K562 (cell line): ENCODE measurements around the gene TMED8. TPM values are rescaled to one million over a fixed set of nuclear protein-coding genes. Genes with fewer than 3 reads are reported as not detected.

Experiments
- ATAC-seq: fragments of 200-7000 bp; cut with Tn5 transposase; 3 replicates; pipeline ENCODE4 v1.9.1; 2020; ENCODE audit warnings: moderate library complexity
- BruUV-seq: library from RNA; stranded (reverse); fragments of 400-500 nt; replicated peaks from 2 replicates; lab custom pipeline; 2021; lab: Mats Ljungman, UMichigan
- CTCF ChIA-PET: fragments of 300-600 bp; formaldehyde crosslinking; extraction: SDS; loops from one replicate; lab custom pipeline; 2021; ENCODE audit warnings: low intra/inter-chr PET ratio; lab: Yijun Ruan, JAX
- POLR2A ChIA-PET: fragments of 300-600, 350-650 bp; sonication (Branson Sonifier 250); formaldehyde crosslinking; extraction: SDS; loops from one replicate; lab custom pipeline; 2021; ENCODE audit warnings: antibody characterized with exemption, inconsistent platforms; lab: Yijun Ruan, JAX
- DNase-seq, 4 experiments: peaks; one replicate each; pipeline versions ENCODE4 v3.0.0 to v3.0.0-alpha.2; 2011 to 2018; ENCODE audit warnings: low spot score in 3 of 4, mixed read lengths in 3 of 4; ENCODE audit errors: extremely low read depth in 1 of 4
- FAIRE-seq: peaks from 2 replicates; lab custom pipeline; 2011; peaks lifted over from hg19 to GRCh38; lab: Jason Lieb, UNC
- H2AFZ ChIP-seq: 2 replicates; pipeline ENCODE4 v1.6.0; 2011; ENCODE audit warnings: low read depth, low read length, control low read depth, inconsistent platforms
- H3K27ac ChIP-seq: fragments of 200-600 bp; 3 replicates; pipeline ENCODE4 v1.8.0; 2011; ENCODE audit warnings: low read depth, mild to moderate bottlenecking, control low read depth, inconsistent platforms, low read length, moderate library complexity, mixed read lengths; ENCODE audit errors: extremely low read depth
- H3K27me3 ChIP-seq, 2 experiments: fragments of 300-600 bp in 1 of 2; 2 replicates in 1 of 2; 3 replicates in 1 of 2; pipeline versions ENCODE4 v1.6.0 to v1.8.0; 2011; ENCODE audit warnings: inconsistent platforms in 2 of 2, low read length in 2 of 2, mild to moderate bottlenecking in 1 of 2, mixed read lengths in 1 of 2, moderate library complexity in 1 of 2; ENCODE audit not compliant: control insufficient read depth in 2 of 2, insufficient read depth in 2 of 2
- H3K36me3 ChIP-seq: fragments of 300-600 bp; 3 replicates; pipeline ENCODE4 v1.8.0; 2011; ENCODE audit warnings: mild to moderate bottlenecking, low read length, inconsistent platforms; ENCODE audit not compliant: control insufficient read depth, insufficient read depth
- H3K4me1 ChIP-seq, 2 experiments: fragments of 200-600 bp in 1 of 2; replicated peaks in 1 of 2; 2 replicates in 1 of 2; 3 replicates in 1 of 2; pipeline versions ENCODE4 v1.5.1 to v1.8.0; 2011; ENCODE audit warnings: inconsistent platforms in 2 of 2, low read length in 2 of 2, mild to moderate bottlenecking in 1 of 2, mixed read lengths in 1 of 2, moderate library complexity in 1 of 2; ENCODE audit not compliant: control insufficient read depth in 2 of 2, insufficient read depth in 2 of 2
- H3K4me2 ChIP-seq: 2 replicates; pipeline ENCODE4 v1.6.1; 2011; ENCODE audit warnings: low read length, control low read depth, inconsistent platforms, mixed read lengths; ENCODE audit not compliant: insufficient read depth
- H3K4me3 ChIP-seq: fragments of 200-600 bp; sonication (generic), shearing (Covaris generic); 2 replicates; pipeline ENCODE4 v1.5.1; 2016; ENCODE audit warnings: control low read depth, inconsistent platforms
- H3K79me2 ChIP-seq: fragments of 200-600 bp; 3 replicates; pipeline ENCODE4 v1.8.0; 2011; ENCODE audit warnings: low read length, inconsistent platforms; ENCODE audit not compliant: control insufficient read depth, insufficient read depth
- H3K9ac ChIP-seq, 2 experiments: 2 replicates each; pipeline versions ENCODE4 v1.6.0 to v1.6.1; 2011; ENCODE audit warnings: low read depth in 2 of 2, low read length in 2 of 2, control low read depth in 1 of 2, inconsistent platforms in 1 of 2, mild to moderate bottlenecking in 1 of 2, mixed read lengths in 1 of 2; ENCODE audit not compliant: insufficient read depth in 1 of 2
- H3K9me1 ChIP-seq: one replicate; pipeline ENCODE4 v1.6.0; 2011; ENCODE audit warnings: inconsistent platforms, mild to moderate bottlenecking, low read length, moderate library complexity; ENCODE audit not compliant: control insufficient read depth, insufficient read depth
- H3K9me3 ChIP-seq: replicated peaks from 2 replicates; pipeline ENCODE4 v1.5.1; 2011; ENCODE audit warnings: low read depth, low read length, inconsistent platforms; ENCODE audit not compliant: control insufficient read depth, insufficient read depth
- H4K20me1 ChIP-seq: replicated peaks from 2 replicates; pipeline ENCODE4 v1.6.1; 2011; ENCODE audit warnings: low read length, inconsistent platforms, mixed read lengths; ENCODE audit not compliant: control insufficient read depth, insufficient read depth
- ADNP ChIP-seq: fragments of 200-800 bp; sonication (Bioruptor generic); IDR thresholded peaks from 2 replicates; pipeline ENCODE4 v1.6.1; 2016; ENCODE audit warnings: missing genetic modification characterization, missing compliant biosample characterization
- CBFA2T3 ChIP-seq: fragments of 450-650 bp; IDR thresholded peaks from 2 replicates; pipeline ENCODE4 v1.6.1; 2017
- EWSR1 ChIP-seq: fragments of 450-650 bp; IDR thresholded peaks from 2 replicates; pipeline ENCODE4 v1.6.1; 2018; ENCODE audit warnings: borderline replicate concordance, mild to moderate bottlenecking, low read depth, moderate library complexity; ENCODE audit not compliant: partially characterized antibody
- GTF2B ChIP-seq: IDR thresholded peaks from 2 replicates; pipeline ENCODE4 v1.6.1; 2011; ENCODE audit not compliant: insufficient read length; ENCODE audit errors: extremely low read depth
- HMGN3 ChIP-seq: IDR thresholded peaks from 2 replicates; pipeline ENCODE4 v1.6.1; 2011; ENCODE audit warnings: borderline replicate concordance, low read depth, mild to moderate bottlenecking, mixed read lengths, low read length; ENCODE audit not compliant: insufficient read length; ENCODE audit errors: extremely low read depth
- ZBTB17 ChIP-seq: fragments of 450-650 bp; formaldehyde crosslinking; IDR thresholded peaks from 2 replicates; pipeline ENCODE4 v1.4.0; 2020; ENCODE audit warnings: mild to moderate bottlenecking
- ZEB2 ChIP-seq: fragments of 450-650 bp; IDR thresholded peaks from 2 replicates; pipeline ENCODE4 v1.6.1; 2016
- ZFX ChIP-seq: sonication (generic); formaldehyde crosslinking; IDR thresholded peaks from 2 replicates; pipeline ENCODE4 v1.8.0; 2022; ENCODE audit warnings: mild to moderate bottlenecking, missing genetic modification reagents, moderate library complexity
- ZNF24 ChIP-seq: fragments of 450-650 bp; IDR thresholded peaks from 2 replicates; pipeline ENCODE4 v1.6.1; 2016
- ZNF511 ChIP-seq: sonication (generic); formaldehyde crosslinking; IDR thresholded peaks from 2 replicates; pipeline ENCODE4 v1.8.0; 2022; ENCODE audit warnings: mild to moderate bottlenecking, missing genetic modification reagents
- WGBS: fragments of 100-300 bp; shearing (Covaris generic); methylation state at CpG from one replicate; pipeline ENCODE4 v1.1.6; 2016; ENCODE audit warnings: low coverage, mixed read lengths; ENCODE audit not compliant: insufficient coverage; ENCODE audit errors: missing lambda C conversion rate; 5-methylcytosine and 5-hydroxymethylcytosine counted together
- in situ Hi-C: fragments of 300-500 bp; cut with MboI; formaldehyde crosslinking; loops from 4 replicates; pipeline ENCODE4 v1.15.0; 2018; ENCODE audit warnings: inconsistent platforms, mixed read lengths
- intact Hi-C: fragments of 100-400 bp; cut with micrococcal nuclease; formaldehyde crosslinking; loops from 2 replicates; pipeline ENCODE4 v1.14.2; 2022
- polyA plus RNA-seq, 8 experiments: library from polyadenylated mRNA; depleted of rRNA in 4 of 8; stranded (reverse) in 5 of 8; unstranded in 3 of 8; fragments of >200 nt; fragmentation: Nextera tagmentation in 2 of 8; fragmentation: Illumina TruSeq in 1 of 8; extraction: Ambion mirVana in 2 of 8; extraction: Trizol in 1 of 8; gene quantifications; 2 replicates each; pipeline versions ENCODE4 v1.2.1 to v1.2.3, GENCODE V29; 2011 to 2014; ENCODE audit warnings: inconsistent platforms in 1 of 8, missing spikeins in 1 of 8
- total RNA-seq, 7 experiments: library from RNA; depleted of rRNA in 6 of 7; stranded (reverse); fragments of >200 nt in 6 of 7; fragmentation: Illumina TruSeq in 2 of 7; extraction: Trizol in 2 of 7; gene quantifications; 2 replicates each; pipeline versions ENCODE4 v1.2.1 to v1.2.3, GENCODE V29; 2011 to 2021; ENCODE audit warnings: low replicate concordance in 1 of 7

Gene TMED8
- total and polyA plus RNA-seq, 9 of the 15 experiments (the other 6 are each of a cell fraction or from before 2014, with no cell fraction given) = 3.3 to 17.4 (median 12.0) TPM

- in situ Hi-C loops (no loop called here), intact Hi-C loops (no loop called here)
- ATAC-seq (no peak), DNase-seq (no peak), FAIRE-seq (no peak)
- POLR2A ChIA-PET = no interaction called here
- Histone ChIP-seq H2AFZ (no peak overlapping the region), H3K9me3 (no peaks in the 10 kb centered on the region), H3K4me2 (no peak overlapping the region), H3K9ac (no peak overlapping the region), H3K36me3 (peaks cover 37% of the 10 kb centered on the region; the same call in 2 of the 3 replicates), H4K20me1 (no peaks in the 10 kb centered on the region), H3K4me1 (no peaks in the 10 kb centered on the region), H3K79me2 (no peaks in the 10 kb centered on the region), H3K27me3 (no peaks in the 10 kb centered on the region), H3K4me3 (no peak overlapping the region), H3K9me1 (no peaks in the 10 kb centered on the region), H3K27ac (no peak overlapping the region)
- BruUV-seq = no TSS peak
- 90% methylated on average over 3 of the region's 3 CpGs for WGBS
- no peak for TF ChIP-seq ZFX (CRISPR knock-in tag)
- no peak for TF ChIP-seq ZNF24
- no peak for TF ChIP-seq HMGN3
- TF ChIP-seq EWSR1 = no peak
- no peak for TF ChIP-seq ZEB2
- no peak for TF ChIP-seq GTF2B
- TF ChIP-seq CBFA2T3 = no peak
- TF ChIP-seq ZBTB17 (CRISPR knock-in tag) = no peak
- TF ChIP-seq ZNF511 (CRISPR knock-in tag) = no peak
- TF ChIP-seq ADNP (tag) = no peak
- CTCF ChIA-PET = no interaction called here
Measured at GRCh38 chr14:77426396-77426795, 49.5 kb upstream of the TMED8 start.
